ENCODE data around the gene ARHGAP22. TPM values are rescaled to one million over a fixed set of nuclear protein-coding genes. Genes with fewer than 3 reads are reported as not detected.

Gene ARHGAP22
- total RNA-seq, 2 experiments from 2014 or later = 0.19 to 0.46 TPM

- CTCF ChIA-PET (ENCODE audit: unreplicated experiment) = no interaction called here
- Histone ChIP-seq H3K79me2 (ENCODE audit: insufficient read depth, low read depth, low read length) (no peaks in the 10 kb centered on the region), H3K9me2 (ENCODE audit: insufficient read depth, low read length) (no peaks in the 10 kb centered on the region), H3K36me3 (ENCODE audit: insufficient read depth, low read length) (no peaks in the 10 kb centered on the region), H3K4me3 (ENCODE audit: low read depth, low read length, poor library complexity, severe bottlenecking) (no peak overlapping the region), H3K9me3 (ENCODE audit: low read length) (no peaks in the 10 kb centered on the region), H2AFZ (ENCODE audit: low read length) (no peak overlapping the region), H4K20me1 (ENCODE audit: insufficient read depth, low read length) (no peaks in the 10 kb centered on the region), H3K27ac (ENCODE audit: low read depth, low read length, poor library complexity, severe bottlenecking) (no peak overlapping the region), H3K4me1 (ENCODE audit: insufficient read depth, low read length, poor library complexity, severe bottlenecking) (no peaks in the 10 kb centered on the region), H3K4me2 (ENCODE audit: low read length) (no peak overlapping the region)
- TF ChIP-seq EZH2phosphoT487 (IDR thresholded peaks at IDR 0.05; ENCODE audit: borderline replicate concordance, low read depth, low read length) = no peak
- intact Hi-C loops (cut with micrococcal nuclease; ENCODE audit: unreplicated experiment) = no loop called here
- POLR2A ChIA-PET = no interaction called here
- no peak for DNase-seq (ENCODE audit: low spot score)
- no TSS peak for BruUV-seq (replicated peaks)
These were observed 143.0 kb downstream of the ARHGAP22 start for GRCh38 chr10:48461623-48462481.

DNA sequence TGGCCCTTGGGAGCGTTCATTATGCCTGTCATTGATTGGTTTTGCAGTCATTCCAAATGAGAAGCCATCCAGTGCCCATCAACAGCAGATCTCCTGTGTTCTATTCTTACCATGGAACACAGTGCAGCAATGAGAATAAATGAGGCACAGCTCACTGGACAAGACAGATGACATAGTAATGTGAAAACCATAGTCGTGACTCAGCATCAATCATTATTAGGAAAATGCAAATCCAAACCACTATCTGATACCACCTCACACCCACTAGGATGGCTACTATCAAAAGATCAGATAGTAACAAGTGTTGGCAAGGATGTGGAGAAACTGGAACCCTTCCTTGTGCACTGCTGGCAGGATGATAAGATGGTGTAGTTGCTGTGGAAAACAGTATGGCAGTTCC is 144.7 kb downstream of the ARHGAP22 start:
- Histone ChIP-seq H3K9me2 (ENCODE audit: insufficient read depth, low read length) (no peaks in the 10 kb centered on the region), H3K4me2 (ENCODE audit: low read length) (no peak overlapping the region), H3K79me2 (ENCODE audit: insufficient read depth, low read depth, low read length) (no peaks in the 10 kb centered on the region), H4K20me1 (ENCODE audit: insufficient read depth, low read length) (no peaks in the 10 kb centered on the region), H3K4me3 (ENCODE audit: low read depth, low read length, poor library complexity, severe bottlenecking) (no peak overlapping the region), H3K4me1 (ENCODE audit: insufficient read depth, low read length, poor library complexity, severe bottlenecking) (no peaks in the 10 kb centered on the region), H3K36me3 (ENCODE audit: insufficient read depth, low read length) (no peaks in the 10 kb centered on the region), H3K27ac (ENCODE audit: low read depth, low read length, poor library complexity, severe bottlenecking) (no peak overlapping the region), H3K9me3 (ENCODE audit: low read length) (no peaks in the 10 kb centered on the region), H2AFZ (ENCODE audit: low read length) (no peak overlapping the region)
- no peak for DNase-seq (ENCODE audit: low spot score)
- BruUV-seq (replicated peaks) = no TSS peak
- TF ChIP-seq, protein P1, sequence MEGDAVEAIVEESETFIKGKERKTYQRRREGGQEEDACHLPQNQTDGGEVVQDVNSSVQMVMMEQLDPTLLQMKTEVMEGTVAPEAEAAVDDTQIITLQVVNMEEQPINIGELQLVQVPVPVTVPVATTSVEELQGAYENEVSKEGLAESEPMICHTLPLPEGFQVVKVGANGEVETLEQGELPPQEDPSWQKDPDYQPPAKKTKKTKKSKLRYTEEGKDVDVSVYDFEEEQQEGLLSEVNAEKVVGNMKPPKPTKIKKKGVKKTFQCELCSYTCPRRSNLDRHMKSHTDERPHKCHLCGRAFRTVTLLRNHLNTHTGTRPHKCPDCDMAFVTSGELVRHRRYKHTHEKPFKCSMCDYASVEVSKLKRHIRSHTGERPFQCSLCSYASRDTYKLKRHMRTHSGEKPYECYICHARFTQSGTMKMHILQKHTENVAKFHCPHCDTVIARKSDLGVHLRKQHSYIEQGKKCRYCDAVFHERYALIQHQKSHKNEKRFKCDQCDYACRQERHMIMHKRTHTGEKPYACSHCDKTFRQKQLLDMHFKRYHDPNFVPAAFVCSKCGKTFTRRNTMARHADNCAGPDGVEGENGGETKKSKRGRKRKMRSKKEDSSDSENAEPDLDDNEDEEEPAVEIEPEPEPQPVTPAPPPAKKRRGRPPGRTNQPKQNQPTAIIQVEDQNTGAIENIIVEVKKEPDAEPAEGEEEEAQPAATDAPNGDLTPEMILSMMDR (conservative IDR thresholded peaks at IDR 0.05; ENCODE audit: low read length) = no peak
- no peak for TF ChIP-seq EZH2phosphoT487 (IDR thresholded peaks at IDR 0.05; ENCODE audit: borderline replicate concordance, low read depth, low read length)
- CTCF ChIA-PET (ENCODE audit: unreplicated experiment) = no interaction called here
- POLR2A ChIA-PET = no interaction called here
- intact Hi-C loops (cut with micrococcal nuclease; ENCODE audit: unreplicated experiment) = no loop called here

DNA sequence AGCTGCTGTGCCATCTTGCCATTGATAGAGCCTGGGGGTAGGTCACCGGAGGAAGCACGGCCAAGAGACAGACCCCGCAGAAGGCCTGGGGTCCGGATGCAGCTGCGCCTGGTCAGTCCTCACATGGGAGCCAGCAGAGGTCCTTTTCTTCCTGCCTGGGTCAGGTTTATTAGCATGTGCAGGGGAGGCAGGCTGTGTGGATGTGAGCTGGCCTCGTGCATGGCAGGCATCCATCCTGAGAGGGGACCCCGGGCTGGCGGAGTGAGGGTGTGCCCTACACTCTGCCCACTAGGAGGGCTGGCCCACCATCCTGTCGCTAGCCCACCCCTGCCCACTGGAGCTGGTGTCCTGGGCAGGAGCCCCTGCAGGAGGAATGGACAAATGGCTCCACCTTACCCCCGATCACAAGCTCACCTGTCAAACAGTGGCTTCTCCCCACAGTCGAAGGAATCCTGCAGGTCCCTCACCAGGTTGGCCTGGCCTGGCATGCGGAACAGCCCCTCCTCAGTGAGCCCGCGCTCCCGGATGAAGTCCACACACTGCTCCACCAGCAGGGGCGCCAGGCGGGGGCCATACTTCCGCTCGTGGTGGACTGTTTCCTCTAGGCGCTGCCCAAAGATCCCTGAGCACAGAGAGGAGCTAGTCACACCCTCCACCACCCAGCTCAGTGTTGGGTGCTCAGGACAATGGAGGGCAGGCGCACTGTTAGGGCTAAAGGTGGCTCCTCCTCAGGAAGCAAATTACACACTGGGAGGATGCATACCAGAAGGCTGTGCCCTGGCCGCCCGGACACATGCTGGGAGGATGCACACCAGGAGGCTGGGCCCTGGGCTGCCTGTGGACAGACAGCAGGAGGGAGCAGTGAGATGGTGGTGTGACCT is 145.4 kb downstream of the ARHGAP22 start:
- no peaks in the 10 kb centered on the region for H3K79me2 ChIP-seq (ENCODE audit: insufficient read depth, low read depth, low read length)
- no peak overlapping the region for H3K4me3 ChIP-seq (ENCODE audit: low read depth, low read length, poor library complexity, severe bottlenecking)
- intact Hi-C loops (cut with micrococcal nuclease; ENCODE audit: unreplicated experiment) = no loop called here
- H3K36me3 ChIP-seq (ENCODE audit: insufficient read depth, low read length) = no peaks in the 10 kb centered on the region
- no peak overlapping the region for H3K27ac ChIP-seq (ENCODE audit: low read depth, low read length, poor library complexity, severe bottlenecking)
- H4K20me1 ChIP-seq (ENCODE audit: insufficient read depth, low read length) = no peaks in the 10 kb centered on the region
- ChIA-PET POLR2A (no interaction called here), CTCF (ENCODE audit: unreplicated experiment) (interaction anchor here (0.6 kb wide), 1 partner anchor 93 kb away, joined by 4 read pairs; no protein-coding TSS in a partner anchor)
- DNase-seq (ENCODE audit: low spot score) = no peak
- no peaks in the 10 kb centered on the region for H3K9me2 ChIP-seq (ENCODE audit: insufficient read depth, low read length)
- TF ChIP-seq EZH2phosphoT487 (IDR thresholded peaks at IDR 0.05; ENCODE audit: borderline replicate concordance, low read depth, low read length) = no peak
- no TSS peak for BruUV-seq (replicated peaks)
- no peaks in the 10 kb centered on the region for H3K9me3 ChIP-seq (ENCODE audit: low read length)
- no peak overlapping the region for H3K4me2 ChIP-seq (ENCODE audit: low read length)
- H2AFZ ChIP-seq (ENCODE audit: low read length) = no peak overlapping the region
- no peaks in the 10 kb centered on the region for H3K4me1 ChIP-seq (ENCODE audit: insufficient read depth, low read length, poor library complexity, severe bottlenecking)

Measured in OCI-LY7 (cell line).